B cell (primary cell): ENCODE measurements around the gene FTL. TPM values are rescaled to one million over a fixed set of nuclear protein-coding genes. Genes with fewer than 3 reads are reported as not detected.

Source experiments
- ATAC-seq: fragments of 200-7000 bp; cut with Tn5 transposase; one replicate; pipeline ENCODE4 v1.10.0; 2021; ENCODE audit warnings: low read depth, mild to moderate bottlenecking, moderate number of reproducible peaks, moderate library complexity
- CTCF ChIA-PET: fragments of 350-600 bp; sonication (Branson Sonifier 250); formaldehyde crosslinking; loops from one replicate; lab custom pipeline; 2021; ENCODE audit warnings: antibody characterized with exemption, inconsistent platforms; lab: Charles Lee
- POLR2A ChIA-PET: fragments of 350-600 bp; sonication (Branson Sonifier 250); formaldehyde crosslinking; loops from one replicate; lab custom pipeline; 2021; ENCODE audit warnings: antibody characterized with exemption; lab: Charles Lee
- DNase-seq: peaks from one replicate; pipeline ENCODE4 v3.0.0; 2013
- H2AFZ ChIP-seq: 2 replicates; pipeline ENCODE4 v1.6.1; 2012; ENCODE audit warnings: mild to moderate bottlenecking, low read depth, low read length; ENCODE audit not compliant: insufficient read depth, poor library complexity, severe bottlenecking
- H3K27ac ChIP-seq, 2 donors: 1 replicate in 1 of 2; 2 replicates in 1 of 2; pipeline ENCODE4 v1.5.1; 2012 to 2013; ENCODE audit warnings: low read length in 2 of 2, mild to moderate bottlenecking in 2 of 2, moderate library complexity in 1 of 2
- H3K27me3 ChIP-seq, 4 experiments: fragments of 200-600 bp in 1 of 4; sonication (generic) in 1 of 4; replicated peaks in 1 of 4; 1 replicate in 2 of 4; 2 replicates in 2 of 4; pipeline versions ENCODE4 v1.6.1 to v1.7.0; 2013 to 2016; ENCODE audit warnings: low read length in 3 of 4, mild to moderate bottlenecking in 2 of 4, mixed read lengths in 1 of 4, moderate library complexity in 1 of 4; ENCODE audit not compliant: insufficient read depth in 4 of 4, control insufficient read depth in 3 of 4; ENCODE audit errors: control extremely low read depth in 1 of 4
- H3K36me3 ChIP-seq, 2 experiments: replicated peaks in 1 of 2; 1 replicate in 1 of 2; 2 replicates in 1 of 2; pipeline versions ENCODE4 v1.6.1 to v1.7.1; 2013; ENCODE audit warnings: low read length in 1 of 2; ENCODE audit not compliant: insufficient read depth in 2 of 2, control insufficient read depth in 1 of 2; ENCODE audit errors: control extremely low read depth in 1 of 2, extremely low read depth in 1 of 2
- H3K4me1 ChIP-seq, 2 donors: fragments of 200-600 bp in 1 of 2; sonication (generic) in 1 of 2; 1 replicate in 1 of 2; 2 replicates in 1 of 2; pipeline versions ENCODE4 v1.5.1 to v1.6.1; 2013 to 2017; ENCODE audit warnings: low read length in 2 of 2; ENCODE audit not compliant: control insufficient read depth in 2 of 2, insufficient read depth in 2 of 2
- H3K4me2 ChIP-seq: replicated peaks from 2 replicates; pipeline ENCODE3; 2012; ENCODE audit warnings: mild to moderate bottlenecking, low read depth, low read length; ENCODE audit not compliant: poor library complexity, severe bottlenecking
- H3K4me3 ChIP-seq, 5 experiments: fragments of 200-600 bp in 1 of 5; sonication (generic) in 1 of 5; 1 replicate in 3 of 5; 2 replicates in 2 of 5; pipeline versions ENCODE4 v1.5.1 to v1.7.0; 2011 to 2016; ENCODE audit warnings: low read length in 4 of 5, mild to moderate bottlenecking in 4 of 5, low read depth in 2 of 5, control low read depth in 1 of 5, moderate library complexity in 1 of 5; ENCODE audit not compliant: insufficient read depth in 1 of 5; ENCODE audit errors: control extremely low read depth in 1 of 5, extremely low read depth in 1 of 5
- H3K79me2 ChIP-seq: fragments of 200-600 bp; sonication (generic); one replicate; pipeline ENCODE4 v1.6.0; 2016; ENCODE audit warnings: low read length; ENCODE audit not compliant: control insufficient read depth, insufficient read depth
- H3K9ac ChIP-seq: fragments of 200-600 bp; sonication (generic); 2 replicates; pipeline ENCODE4 v1.6.1; 2017; ENCODE audit warnings: mild to moderate bottlenecking, low read length, moderate library complexity
- H3K9me3 ChIP-seq, 3 donors: one replicate each; pipeline versions ENCODE4 v1.6.1 to v1.7.1; 2013; ENCODE audit warnings: low read length in 2 of 3; ENCODE audit not compliant: control insufficient read depth in 2 of 3, insufficient read depth in 1 of 3; ENCODE audit errors: control extremely low read depth in 1 of 3
- H4K20me1 ChIP-seq: 2 replicates; pipeline ENCODE4 v1.6.0; 2012; ENCODE audit warnings: mild to moderate bottlenecking, low read length; ENCODE audit not compliant: insufficient read depth, control insufficient read depth, poor library complexity, severe bottlenecking
- H3K27ac Mint-ChIP-seq: one replicate; pipeline ENCODE4 v1.8.0; 2021; ENCODE audit warnings: mixed read lengths
- H3K27me3 Mint-ChIP-seq: one replicate; pipeline ENCODE4 v1.8.0; 2021; ENCODE audit warnings: mixed read lengths
- H3K4me1 Mint-ChIP-seq: one replicate; pipeline ENCODE4 v1.8.0; 2021; ENCODE audit warnings: mixed read lengths
- H3K4me3 Mint-ChIP-seq: one replicate; pipeline ENCODE4 v1.8.0; 2021; ENCODE audit warnings: mixed read lengths
- H3K9me3 Mint-ChIP-seq: one replicate; pipeline ENCODE4 v1.8.0; 2022; ENCODE audit warnings: mixed read lengths; ENCODE audit not compliant: insufficient read depth
- CTCF ChIP-seq: fragments of 200-600 bp; IDR thresholded peaks from one replicate; pipeline ENCODE4 v1.8.0; 2022; ENCODE audit warnings: antibody characterized with exemption, mild to moderate bottlenecking
- EZH2 ChIP-seq: IDR thresholded peaks from 2 replicates; pipeline ENCODE4 v1.6.1; 2012; ENCODE audit warnings: borderline replicate concordance, low read depth, mild to moderate bottlenecking, moderate library complexity, low read length; ENCODE audit not compliant: insufficient read depth, poor library complexity, severe bottlenecking
- WGBS: methylation state at CpG from one replicate; pipeline ENCODE4 v1.1.5; 2013; ENCODE audit warnings: missing lambda C conversion rate; ENCODE audit not compliant: insufficient coverage; 5-methylcytosine and 5-hydroxymethylcytosine counted together
- intact Hi-C: fragments of 100-400 bp; cut with micrococcal nuclease; formaldehyde crosslinking; loops from one replicate; pipeline ENCODE4 v1.10.0; 2022
- polyA plus RNA-seq: library from polyadenylated mRNA; depleted of rRNA; stranded (reverse); fragments of >200 nt; gene quantifications from 2 replicates; pipeline ENCODE4 v1.2.3, GENCODE V29; 2012
- total RNA-seq, 2 donors: library from RNA; stranded (reverse); fragments of 120-200 nt in 1 of 2; gene quantifications; 1 replicate in 1 of 2; 2 replicates in 1 of 2; pipeline versions ENCODE4 v1.2.3 to v1.2.4, GENCODE V29; 2013 to 2022

Gene FTL
- total and polyA plus RNA-seq, 2 donors (not counting 1 experiment from before 2014, with no cell fraction given), result 832 to 937 TPM

DNA sequence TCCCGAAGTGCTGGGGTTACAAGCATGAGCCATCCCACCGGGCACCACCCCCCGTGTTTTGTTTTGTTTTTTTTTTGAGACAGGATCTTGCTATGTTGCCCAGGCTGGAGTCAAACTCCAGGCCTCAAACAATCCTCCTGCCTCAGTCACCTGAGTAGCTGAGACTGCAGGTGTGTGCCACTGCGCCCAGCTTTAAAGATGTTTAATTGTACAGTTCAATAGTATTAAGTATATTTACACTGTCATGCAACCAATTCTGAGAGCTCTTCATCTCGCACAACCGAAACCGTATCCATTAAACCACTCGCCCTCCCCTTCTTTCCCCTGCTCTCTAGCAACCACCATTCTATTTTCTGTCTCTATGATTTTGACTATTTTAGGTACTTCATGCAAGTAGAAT is 49.4 kb upstream of the FTL start:
- H3K27me3 Mint-ChIP-seq, result no peaks in the 10 kb centered on the region
- H3K4me3 ChIP-seq, result no peak overlapping the region
- H2AFZ ChIP-seq, result no peak overlapping the region
- H3K79me2 ChIP-seq, result no peaks in the 10 kb centered on the region
- peaks cover 0 to 7% (median 0%) of the 10 kb centered on the region in 3 donors for H3K9me3 ChIP-seq
- H3K9ac ChIP-seq, result no peak overlapping the region
- no peaks in the 10 kb centered on the region for H4K20me1 ChIP-seq
- no peak overlapping the region for H3K4me2 ChIP-seq
- TF ChIP-seq CTCF (no peak), EZH2 (no peak)
- no peaks in the 10 kb centered on the region for H3K27me3 ChIP-seq
- POLR2A ChIA-PET, result interaction anchor here (0.7 kb wide), 3 partner anchors 9 to 77 kb away, joined by 3 to 4 read pairs (median 4); no protein-coding TSS in a partner anchor
- peaks cover 5 to 6% of the 10 kb centered on the region in 2 donors for H3K4me1 ChIP-seq
- H3K36me3 ChIP-seq, result peaks cover 4 to 42% of the 10 kb centered on the region in 2 experiments
- intact Hi-C loops, result no loop called here
- no peak overlapping the region for H3K4me3 Mint-ChIP-seq
- 80% methylated on average over 2 of the region's 8 CpGs for WGBS
- H3K9me3 Mint-ChIP-seq, result no peaks in the 10 kb centered on the region
- H3K27ac Mint-ChIP-seq, result no peak overlapping the region
- no peak for ATAC-seq
- CTCF ChIA-PET, result no interaction called here
- H3K4me1 Mint-ChIP-seq, result peaks cover 11% of the 10 kb centered on the region
- no peak overlapping the region for H3K27ac ChIP-seq
- DNase-seq, result no peak

DNA sequence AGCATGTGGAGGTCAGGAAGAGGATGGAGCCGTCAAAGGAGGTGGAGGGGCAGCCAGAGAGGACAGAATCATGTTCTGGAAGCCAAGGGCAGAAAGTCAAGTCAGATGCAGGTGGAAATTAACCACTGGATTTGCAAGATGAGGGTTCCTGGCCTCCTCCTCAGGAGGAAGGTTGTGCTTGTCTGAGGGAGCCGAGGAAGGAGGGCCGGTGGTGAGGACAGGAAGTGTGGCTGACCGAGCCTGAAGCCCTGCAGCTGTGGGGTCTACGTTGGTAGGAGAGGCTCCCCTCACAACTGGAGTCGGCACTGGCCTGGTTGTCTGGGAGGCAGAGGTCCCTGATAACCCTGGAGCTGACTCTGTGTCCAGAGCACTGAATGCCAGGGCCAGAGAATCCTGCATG is 47.0 kb upstream of the FTL start:
- H3K4me1 ChIP-seq, result peaks cover 5 to 6% of the 10 kb centered on the region in 2 donors
- H3K27ac ChIP-seq, result peak overlapping the region in 1 of 2 donors; percentile 26
- H3K79me2 ChIP-seq, result no peaks in the 10 kb centered on the region
- H2AFZ ChIP-seq, result no peak overlapping the region
- 43% methylated on average over 5 of the region's 6 CpGs for WGBS
- TF ChIP-seq CTCF (no peak), EZH2 (no peak)
- H3K4me2 ChIP-seq, result no peak overlapping the region
- no peaks in the 10 kb centered on the region for H3K9me3 Mint-ChIP-seq
- H3K4me1 Mint-ChIP-seq, result peaks cover 11% of the 10 kb centered on the region
- no peaks in the 10 kb centered on the region for H3K27me3 ChIP-seq
- H3K36me3 ChIP-seq, result peaks cover 0 to 47% of the 10 kb centered on the region in 2 experiments
- no peak overlapping the region for H3K4me3 ChIP-seq
- peaks cover 0 to 3% (median 0%) of the 10 kb centered on the region in 3 donors for H3K9me3 ChIP-seq
- H3K9ac ChIP-seq, result no peak overlapping the region
- no peak overlapping the region for H3K4me3 Mint-ChIP-seq
- DNase-seq (no peak), ATAC-seq (no peak)
- CTCF ChIA-PET, result interaction anchor here (1.2 kb wide), 1 partner anchor 18 kb away, joined by 3 read pairs; the partner anchor contains the start of gene NUCB1
- H3K27ac Mint-ChIP-seq, result peak overlapping the region; percentile 37
- no peaks in the 10 kb centered on the region for H3K27me3 Mint-ChIP-seq
- H4K20me1 ChIP-seq, result no peaks in the 10 kb centered on the region
- POLR2A ChIA-PET, result interaction anchor here (0.7 kb wide), 1 partner anchor 10 kb away, joined by 4 read pairs; no protein-coding TSS in a partner anchor
- intact Hi-C loops, result no loop called here
